Omental fat pad (tissue), 4 donors: Measurements from ENCODE around the gene NEK1. TPM values are rescaled to one million over a fixed set of nuclear protein-coding genes. Genes with fewer than 3 reads are reported as not detected.
"Not testable (repeated sequence)": the region's sequence is repeated elsewhere in the genome, so short reads cannot be mapped to it uniquely, and the experiment has no call there.

Experiments used
- ATAC-seq: fragments of 150-250 bp; one replicate; pipeline ENCODE4 v1.9.1; 2016; ENCODE audit warnings: mild to moderate bottlenecking, moderate library complexity; ENCODE audit not compliant: low FRiP score
- DNase-seq: peaks from one replicate; pipeline ENCODE4 v3.0.0-alpha.2; 2019; ENCODE audit warnings: low spot score
- total RNA-seq, 4 donors: library from RNA; depleted of rRNA; stranded (reverse); fragments of >200 nt; gene quantifications; one replicate each; pipeline ENCODE4 v1.1.0, GENCODE V29; 2016
- TF ChIP-seq, protein P1 (sequence below), 3 donors: fragments of 450-650 bp; IDR thresholded peaks; one replicate each; pipeline ENCODE4 v1.5.1; 2016 to 2017; ENCODE audit warnings: antibody characterized with exemption in 3 of 3, mild to moderate bottlenecking in 3 of 3, moderate library complexity in 2 of 3

NEK1 gene
- total RNA-seq, 4 donors from 2014 or later = 7.0 to 13.4 (median 9.8) TPM

DNA sequence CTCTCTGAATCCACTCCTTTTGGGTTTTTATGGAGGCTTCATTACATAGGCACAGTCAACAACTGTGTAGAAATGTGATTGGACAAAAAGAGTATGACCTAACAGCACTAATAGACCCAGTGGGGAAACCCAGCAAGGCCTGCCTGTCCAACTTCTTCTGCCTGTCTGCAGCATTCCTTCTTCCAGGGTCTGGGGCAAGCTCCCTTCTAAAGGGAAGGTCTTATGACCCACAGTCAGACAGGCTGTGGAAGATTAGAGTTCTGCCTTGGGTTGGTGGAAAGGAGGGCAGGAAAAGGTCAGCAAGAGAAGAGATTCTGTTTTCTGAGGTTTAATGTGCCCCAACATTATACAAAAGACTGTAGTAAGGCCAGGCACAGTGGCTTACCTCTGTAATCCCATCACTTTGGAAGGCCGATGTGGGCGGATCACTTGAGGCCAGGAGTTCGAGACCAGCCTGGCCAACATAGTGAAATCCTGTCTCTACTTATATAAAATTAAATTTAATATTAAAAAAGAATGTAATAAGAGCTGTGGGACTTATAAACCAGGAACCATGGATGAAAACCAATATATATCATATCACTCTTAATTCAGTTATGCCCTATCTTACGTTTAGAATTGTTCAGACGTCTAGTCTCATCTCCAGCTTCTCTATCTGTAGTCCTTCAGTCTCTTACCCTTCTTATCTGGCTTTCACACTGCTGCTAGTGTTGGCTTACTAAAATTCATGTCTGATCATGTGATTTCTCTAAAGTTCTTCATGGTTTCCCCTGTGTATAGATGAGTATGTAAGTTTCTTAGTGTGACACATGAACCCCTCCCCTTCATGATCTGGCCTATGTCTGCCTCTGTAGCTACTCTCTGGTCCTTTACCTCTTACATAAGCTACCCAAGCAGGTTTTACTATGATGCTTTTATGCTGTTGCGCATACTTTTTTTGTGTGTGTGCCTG lies 14.2 kb upstream of the NEK1 start:
- no peak for DNase-seq
- TF ChIP-seq, protein P1, sequence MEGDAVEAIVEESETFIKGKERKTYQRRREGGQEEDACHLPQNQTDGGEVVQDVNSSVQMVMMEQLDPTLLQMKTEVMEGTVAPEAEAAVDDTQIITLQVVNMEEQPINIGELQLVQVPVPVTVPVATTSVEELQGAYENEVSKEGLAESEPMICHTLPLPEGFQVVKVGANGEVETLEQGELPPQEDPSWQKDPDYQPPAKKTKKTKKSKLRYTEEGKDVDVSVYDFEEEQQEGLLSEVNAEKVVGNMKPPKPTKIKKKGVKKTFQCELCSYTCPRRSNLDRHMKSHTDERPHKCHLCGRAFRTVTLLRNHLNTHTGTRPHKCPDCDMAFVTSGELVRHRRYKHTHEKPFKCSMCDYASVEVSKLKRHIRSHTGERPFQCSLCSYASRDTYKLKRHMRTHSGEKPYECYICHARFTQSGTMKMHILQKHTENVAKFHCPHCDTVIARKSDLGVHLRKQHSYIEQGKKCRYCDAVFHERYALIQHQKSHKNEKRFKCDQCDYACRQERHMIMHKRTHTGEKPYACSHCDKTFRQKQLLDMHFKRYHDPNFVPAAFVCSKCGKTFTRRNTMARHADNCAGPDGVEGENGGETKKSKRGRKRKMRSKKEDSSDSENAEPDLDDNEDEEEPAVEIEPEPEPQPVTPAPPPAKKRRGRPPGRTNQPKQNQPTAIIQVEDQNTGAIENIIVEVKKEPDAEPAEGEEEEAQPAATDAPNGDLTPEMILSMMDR (IDR thresholded peaks at IDR 0.05) = no peak
- ATAC-seq = no peak

DNA sequence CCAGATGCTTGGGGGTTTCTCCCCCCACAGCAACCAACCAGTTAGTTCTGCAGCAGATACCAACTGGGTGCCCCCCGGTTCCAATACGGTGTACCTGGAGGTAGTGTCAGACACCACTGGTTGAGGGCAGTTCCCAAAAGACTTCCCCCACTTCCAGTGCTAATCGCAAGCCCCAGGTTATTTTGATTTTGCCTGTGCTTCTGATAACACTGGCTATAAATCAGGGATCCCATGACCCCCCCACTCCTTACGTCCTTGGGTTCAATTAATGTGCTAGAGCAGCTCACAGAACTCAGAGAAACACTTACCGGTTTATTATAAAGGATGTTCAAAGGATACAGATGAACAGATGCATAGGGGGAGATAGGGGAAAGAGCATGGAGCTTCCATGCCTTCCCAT lies 13.5 kb upstream of the NEK1 start:
- DNase-seq (no peak), ATAC-seq (no peak)
- TF ChIP-seq, protein P1 (IDR thresholded peaks at IDR 0.05) = no peak

DNA sequence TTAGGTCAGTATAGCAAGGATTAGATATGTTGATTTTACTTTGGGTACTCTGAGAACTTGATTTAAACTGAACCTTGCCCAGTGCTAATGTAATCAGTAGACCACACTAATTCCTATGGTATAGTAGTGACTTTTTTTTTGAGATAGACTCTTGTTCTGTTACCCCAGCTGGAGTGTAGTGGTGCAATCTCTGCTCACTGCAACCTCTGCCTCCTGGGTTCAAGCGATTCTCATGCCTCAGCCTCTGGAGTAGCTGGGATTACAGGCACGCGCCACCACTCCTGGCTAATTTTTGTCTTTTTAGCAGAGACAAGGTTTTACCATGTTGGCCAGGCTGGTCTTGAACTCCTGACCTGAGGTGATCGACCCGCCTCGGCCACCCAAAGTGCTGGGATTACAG lies 11.6 kb upstream of the NEK1 start:
- not testable (repeated sequence) for ATAC-seq, DNase-seq

- ATAC-seq = no peak
- no peak for DNase-seq
- TF ChIP-seq, protein P1 (IDR thresholded peaks at IDR 0.05) = no peak
These were observed 10.2 kb upstream of the NEK1 start for GRCh38 chr4:169622566-169622965.

DNA sequence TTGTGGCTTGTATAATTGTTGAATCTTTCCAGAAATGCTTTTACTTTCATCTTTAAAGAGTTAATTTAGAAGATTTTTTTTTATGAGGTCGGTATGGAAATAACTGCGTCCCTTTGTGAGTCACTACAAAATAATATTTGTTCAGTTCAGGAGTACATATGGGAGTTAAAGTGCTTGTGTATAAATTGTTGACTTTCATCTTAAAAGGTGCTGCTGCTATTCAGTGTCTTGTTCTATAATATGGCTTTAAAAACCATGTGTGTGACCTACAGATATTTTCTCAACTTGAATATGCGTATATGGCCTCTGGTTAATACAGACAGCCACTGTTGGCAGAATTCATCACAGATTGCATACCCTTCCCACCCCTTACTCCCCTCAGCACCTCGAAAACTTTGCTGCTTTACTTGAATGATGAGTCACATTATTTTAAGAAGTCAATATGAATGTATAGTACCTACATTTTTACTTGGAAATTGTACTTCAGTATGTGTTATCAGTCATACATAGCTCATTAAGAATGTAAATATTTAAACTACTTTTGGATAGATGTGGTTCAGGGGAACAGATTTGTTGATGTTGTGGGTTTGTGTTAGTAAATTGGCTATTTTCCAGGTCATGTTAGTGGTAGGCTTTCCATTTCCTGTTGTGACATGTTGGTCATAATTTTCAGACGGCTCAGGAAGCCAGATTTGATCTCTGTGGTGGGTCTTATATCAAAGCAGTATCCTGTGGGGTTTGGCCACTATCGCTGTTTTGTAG lies 9.5 kb upstream of the NEK1 start:
- DNase-seq = no peak
- TF ChIP-seq, protein P1 (IDR thresholded peaks at IDR 0.05) = no peak
- ATAC-seq = no peak

DNA sequence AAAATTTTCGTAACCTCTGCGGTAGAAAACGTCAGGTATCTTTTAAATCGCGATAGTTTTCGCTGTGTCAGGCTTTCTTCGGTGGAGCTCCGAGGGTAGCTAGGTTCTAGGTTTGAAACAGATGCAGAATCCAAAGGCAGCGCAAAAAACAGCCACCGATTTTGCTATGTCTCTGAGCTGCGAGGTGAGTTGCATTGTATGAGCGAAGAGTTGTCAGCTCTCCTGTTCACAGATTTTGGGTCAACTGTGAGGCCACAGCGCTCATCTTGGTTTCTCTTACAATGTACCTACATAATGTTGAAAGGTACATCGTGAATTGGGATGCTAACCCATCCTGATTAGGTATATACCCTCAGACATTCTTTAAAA lies 8.5 kb upstream of the NEK1 start:
- DNase-seq (no peak), ATAC-seq (no peak)
- TF ChIP-seq, protein P1 (IDR thresholded peaks at IDR 0.05) = no peak
